Fibroblast of villous mesenchyme (primary cell): Measurements from ENCODE around the gene RBM47. TPM values are rescaled to one million over a fixed set of nuclear protein-coding genes. Genes with fewer than 3 reads are reported as not detected.
"Not testable (repeated sequence)": the region's sequence is repeated elsewhere in the genome, so short reads cannot be mapped to it uniquely, and the experiment has no call there.

ENCODE experiments used
- DNase-seq: peaks from one replicate; pipeline ENCODE4 v3.0.0-alpha.2; 2010; ENCODE audit warnings: low read depth
- H3K4me3 ChIP-seq: 2 replicates; pipeline ENCODE4 v1.5.1; 2011; ENCODE audit warnings: low read depth, mild to moderate bottlenecking, low read length
- total RNA-seq: library from RNA; depleted of rRNA; stranded (reverse); fragments of >200 nt; gene quantifications from 2 replicates; pipeline ENCODE4 v1.2.3, GENCODE V29; 2012
- TF ChIP-seq, protein P1 (sequence below): IDR thresholded peaks from 2 replicates; pipeline ENCODE4 v1.5.1; 2012; ENCODE audit warnings: low read depth, mild to moderate bottlenecking, low read length; ENCODE audit not compliant: insufficient read depth

Gene RBM47
- total RNA-seq, 1 donor = 0.86 TPM

GRCh38 chr4:40401631-40402030, 228.0 kb downstream of the RBM47 start:
- no peak overlapping the region for H3K4me3 ChIP-seq
- TF ChIP-seq, protein P1, sequence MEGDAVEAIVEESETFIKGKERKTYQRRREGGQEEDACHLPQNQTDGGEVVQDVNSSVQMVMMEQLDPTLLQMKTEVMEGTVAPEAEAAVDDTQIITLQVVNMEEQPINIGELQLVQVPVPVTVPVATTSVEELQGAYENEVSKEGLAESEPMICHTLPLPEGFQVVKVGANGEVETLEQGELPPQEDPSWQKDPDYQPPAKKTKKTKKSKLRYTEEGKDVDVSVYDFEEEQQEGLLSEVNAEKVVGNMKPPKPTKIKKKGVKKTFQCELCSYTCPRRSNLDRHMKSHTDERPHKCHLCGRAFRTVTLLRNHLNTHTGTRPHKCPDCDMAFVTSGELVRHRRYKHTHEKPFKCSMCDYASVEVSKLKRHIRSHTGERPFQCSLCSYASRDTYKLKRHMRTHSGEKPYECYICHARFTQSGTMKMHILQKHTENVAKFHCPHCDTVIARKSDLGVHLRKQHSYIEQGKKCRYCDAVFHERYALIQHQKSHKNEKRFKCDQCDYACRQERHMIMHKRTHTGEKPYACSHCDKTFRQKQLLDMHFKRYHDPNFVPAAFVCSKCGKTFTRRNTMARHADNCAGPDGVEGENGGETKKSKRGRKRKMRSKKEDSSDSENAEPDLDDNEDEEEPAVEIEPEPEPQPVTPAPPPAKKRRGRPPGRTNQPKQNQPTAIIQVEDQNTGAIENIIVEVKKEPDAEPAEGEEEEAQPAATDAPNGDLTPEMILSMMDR = no peak
- peak; percentile 20 for DNase-seq

- TF ChIP-seq, protein P1 = no peak
- no peak for DNase-seq
- no peak overlapping the region for H3K4me3 ChIP-seq
Observed at GRCh38 chr4:40401096-40401495, 228.6 kb downstream of the RBM47 start.

GRCh38 chr4:40399578-40399977, 230.1 kb downstream of the RBM47 start:
- DNase-seq = no peak
- TF ChIP-seq, protein P1 = no peak
- no peak overlapping the region for H3K4me3 ChIP-seq

GRCh38 chr4:40395908-40396793, 233.5 kb downstream of the RBM47 start:
- H3K4me3 ChIP-seq = no peak overlapping the region
- DNase-seq = peak; percentile 45
- TF ChIP-seq, protein P1 = no peak

- TF ChIP-seq, protein P1 = no peak
- DNase-seq = no peak
- H3K4me3 ChIP-seq = no peak overlapping the region
Observed at GRCh38 chr4:40395166-40395900, 234.3 kb downstream of the RBM47 start.

DNA sequence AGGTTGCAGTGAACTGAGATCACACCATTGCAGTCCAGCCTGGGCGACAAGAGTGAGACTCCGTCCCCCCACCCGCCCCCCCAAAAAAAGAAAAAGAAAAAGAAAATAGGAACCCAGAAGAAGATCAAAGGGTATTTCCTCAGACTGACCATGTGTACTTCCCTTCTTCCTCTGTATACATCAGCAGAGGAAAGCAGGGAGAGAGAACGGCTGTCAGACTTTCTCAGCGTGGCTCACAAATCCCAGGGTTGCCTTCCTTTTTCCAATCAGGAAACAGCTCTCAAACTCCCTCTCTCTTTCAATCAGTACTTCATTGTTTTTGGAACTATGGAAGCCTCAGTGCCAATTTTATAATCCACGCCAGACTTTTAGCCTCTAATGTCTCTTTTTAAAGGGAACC, 235.4 kb downstream of the RBM47 start:
- TF ChIP-seq, protein P1 = no peak
- no peak for DNase-seq
- no peak overlapping the region for H3K4me3 ChIP-seq

DNA sequence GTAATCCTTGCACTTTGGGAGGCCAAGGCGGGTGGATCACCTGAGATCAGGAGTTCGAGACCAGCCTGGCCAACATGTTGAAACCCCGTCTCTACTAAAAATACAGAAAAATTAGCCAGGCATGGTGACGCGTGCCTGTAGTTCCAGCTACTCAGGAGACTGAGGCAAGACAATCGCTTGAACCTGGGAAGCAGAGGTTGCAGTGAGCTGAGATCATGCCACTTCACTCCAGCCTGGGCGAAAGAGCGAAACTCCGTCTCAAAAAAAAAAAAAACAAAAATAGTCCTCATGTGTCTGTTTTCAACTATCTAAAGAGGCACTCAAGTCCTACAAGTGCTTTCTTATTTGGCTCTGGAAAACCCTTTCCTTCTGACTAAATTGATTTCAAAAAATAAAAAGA, 237.4 kb downstream of the RBM47 start:
- H3K4me3 ChIP-seq, DNase-seq: not testable (repeated sequence)
